ENCODE data around the gene DBNDD1.

DBNDD1 gene

GRCh38 chr16:89983536-89983935 is 35.7 kb downstream of the DBNDD1 start:
- Histone ChIP-seq H3K4me3 (no peak overlapping the region), H3K9me3 (ENCODE audit: low read depth, low read length) (no peaks in the 10 kb centered on the region), H3K27ac (no peak overlapping the region), H3K36me3 (ENCODE audit: insufficient read depth, low read length) (peaks cover 29% of the 10 kb centered on the region; the same call in 1 of the 2 replicates), H3K9ac (ENCODE audit: insufficient read length) (no peak overlapping the region)
- DNase-seq (ENCODE audit: low read depth, low spot score): no peak
- TF ChIP-seq POLR2AphosphoS5 (IDR thresholded peaks at IDR 0.05; ENCODE audit: borderline replicate concordance, low read depth, low read length) (no peak), EZH2 (IDR thresholded peaks at IDR 0.05) (no peak), FOXP2 (optimal IDR thresholded peaks at IDR 0.05; ENCODE audit: control extremely low read depth, extremely low read length, insufficient read depth) (no peak)

GRCh38 chr16:89982318-89982717 is 36.9 kb downstream of the DBNDD1 start:
- DNase-seq (ENCODE audit: low read depth, low spot score): no peak
- no peaks in the 10 kb centered on the region for H3K9me3 ChIP-seq (ENCODE audit: low read depth, low read length)
- no peak overlapping the region for H3K9ac ChIP-seq (ENCODE audit: insufficient read length)
- peaks cover 31% of the 10 kb centered on the region; the same call in 1 of the 2 replicates for H3K36me3 ChIP-seq (ENCODE audit: insufficient read depth, low read length)
- H3K4me3 ChIP-seq: no peak overlapping the region
- H3K27ac ChIP-seq: no peak overlapping the region
- TF ChIP-seq FOXP2 (optimal IDR thresholded peaks at IDR 0.05; ENCODE audit: control extremely low read depth, extremely low read length, insufficient read depth) (no peak), POLR2AphosphoS5 (IDR thresholded peaks at IDR 0.05; ENCODE audit: borderline replicate concordance, low read depth, low read length) (no peak), EZH2 (IDR thresholded peaks at IDR 0.05) (no peak)

- Histone ChIP-seq H3K36me3 (ENCODE audit: insufficient read depth, low read length) (peaks cover 31% of the 10 kb centered on the region; the same call in 1 of the 2 replicates), H3K9ac (ENCODE audit: insufficient read length) (no peak overlapping the region), H3K9me3 (ENCODE audit: low read depth, low read length) (no peaks in the 10 kb centered on the region), H3K4me3 (no peak overlapping the region), H3K27ac (no peak overlapping the region)
- no peak for DNase-seq (ENCODE audit: low read depth, low spot score)
- TF ChIP-seq POLR2AphosphoS5 (IDR thresholded peaks at IDR 0.05; ENCODE audit: borderline replicate concordance, low read depth, low read length): no peak
- TF ChIP-seq EZH2 (IDR thresholded peaks at IDR 0.05): no peak
- TF ChIP-seq FOXP2 (optimal IDR thresholded peaks at IDR 0.05; ENCODE audit: control extremely low read depth, extremely low read length, insufficient read depth): no peak
Observed at GRCh38 chr16:89981414-89981813, 37.8 kb downstream of the DBNDD1 start.

- no peak overlapping the region for H3K9ac ChIP-seq (ENCODE audit: insufficient read length)
- DNase-seq (ENCODE audit: low read depth, low spot score): no peak
- no peaks in the 10 kb centered on the region for H3K9me3 ChIP-seq (ENCODE audit: low read depth, low read length)
- no peak overlapping the region for H3K27ac ChIP-seq
- peaks cover 3% of the 10 kb centered on the region; the same call in 1 of the 2 replicates for H3K36me3 ChIP-seq (ENCODE audit: insufficient read depth, low read length)
- no peak for TF ChIP-seq POLR2AphosphoS5 (IDR thresholded peaks at IDR 0.05; ENCODE audit: borderline replicate concordance, low read depth, low read length)
- TF ChIP-seq EZH2 (IDR thresholded peaks at IDR 0.05): no peak
- TF ChIP-seq FOXP2 (optimal IDR thresholded peaks at IDR 0.05; ENCODE audit: control extremely low read depth, extremely low read length, insufficient read depth): no peak
- no peak overlapping the region for H3K4me3 ChIP-seq
Observed at GRCh38 chr16:89974870-89975269, 44.4 kb downstream of the DBNDD1 start.

GRCh38 chr16:89973654-89974335 is 45.5 kb downstream of the DBNDD1 start:
- Histone ChIP-seq H3K4me3 (peak overlapping the region; percentile 88), H3K9me3 (ENCODE audit: low read depth, low read length) (no peaks in the 10 kb centered on the region), H3K36me3 (ENCODE audit: insufficient read depth, low read length) (peaks cover 3% of the 10 kb centered on the region; the same call in 1 of the 2 replicates), H3K9ac (ENCODE audit: insufficient read length) (peak overlapping the region; percentile 90), H3K27ac (no peak overlapping the region)
- TF ChIP-seq POLR2AphosphoS5 (IDR thresholded peaks at IDR 0.05; ENCODE audit: borderline replicate concordance, low read depth, low read length): no peak
- no peak for DNase-seq (ENCODE audit: low read depth, low spot score)

GRCh38 chr16:89973235-89973634 is 46.0 kb downstream of the DBNDD1 start:
- no peaks in the 10 kb centered on the region for H3K9me3 ChIP-seq (ENCODE audit: low read depth, low read length)
- peak overlapping the region; percentile 90 for H3K9ac ChIP-seq (ENCODE audit: insufficient read length)
- no peak overlapping the region for H3K27ac ChIP-seq
- peaks cover 3% of the 10 kb centered on the region; the same call in 1 of the 2 replicates for H3K36me3 ChIP-seq (ENCODE audit: insufficient read depth, low read length)
- no peak for DNase-seq (ENCODE audit: low read depth, low spot score)
- TF ChIP-seq POLR2AphosphoS5 (IDR thresholded peaks at IDR 0.05; ENCODE audit: borderline replicate concordance, low read depth, low read length) (no peak), EZH2 (IDR thresholded peaks at IDR 0.05) (no peak), FOXP2 (optimal IDR thresholded peaks at IDR 0.05; ENCODE audit: control extremely low read depth, extremely low read length, insufficient read depth) (no peak)
- peak overlapping the region; percentile 88 for H3K4me3 ChIP-seq

- Histone ChIP-seq H3K4me3 (peak overlapping the region; percentile 88), H3K27ac (peak overlapping the region; percentile 74), H3K36me3 (ENCODE audit: insufficient read depth, low read length) (no peaks in the 10 kb centered on the region; the same call in 1 of the 2 replicates), H3K9ac (ENCODE audit: insufficient read length) (peak overlapping the region; percentile 90), H3K9me3 (ENCODE audit: low read depth, low read length) (no peaks in the 10 kb centered on the region)
- TF ChIP-seq POLR2AphosphoS5 (IDR thresholded peaks at IDR 0.05; ENCODE audit: borderline replicate concordance, low read depth, low read length) (peak; percentile 83; the same call in 1 of the 2 replicates), FOXP2 (optimal IDR thresholded peaks at IDR 0.05; ENCODE audit: control extremely low read depth, extremely low read length, insufficient read depth) (no peak), EZH2 (IDR thresholded peaks at IDR 0.05) (no peak)
- DNase-seq (ENCODE audit: low read depth, low spot score): no peak
Observed at GRCh38 chr16:89972244-89973234, 46.7 kb downstream of the DBNDD1 start.
